Activated CD8-positive, alpha-beta memory T cell treated with anti-CD3 and anti-CD28 coated beads for 36 hours (primary cell): ENCODE data around the gene DEFB124. TPM values are rescaled to one million over a fixed set of nuclear protein-coding genes. Genes with fewer than 3 reads are reported as not detected.
"Not testable (repeated sequence)": the region's sequence is repeated elsewhere in the genome, so short reads cannot be mapped to it uniquely, and the experiment has no call there.

ENCODE experiments used
- CTCF ChIA-PET: fragments of 350-600 bp; sonication (Branson Sonifier 250); formaldehyde crosslinking; loops from one replicate; lab custom pipeline; 2021; ENCODE audit warnings: antibody characterized with exemption; lab: Charles Lee
- POLR2A ChIA-PET: fragments of 350-600 bp; sonication (Branson Sonifier 250); formaldehyde crosslinking; loops from one replicate; lab custom pipeline; 2021; ENCODE audit warnings: antibody characterized with exemption; lab: Charles Lee
- total RNA-seq, 2 experiments: library from RNA; stranded (reverse); gene quantifications; one replicate each; pipeline ENCODE4 v1.2.3, GENCODE V29; 2021

The DEFB124 gene
- total RNA-seq, 2 experiments from 2014 or later = not detected

- POLR2A ChIA-PET = no interaction called here
Observed at GRCh38 chr20:31449511-31450414, 25.2 kb downstream of the DEFB124 start.

GRCh38 chr20:31446084-31446819 lies 28.7 kb downstream of the DEFB124 start:
- ChIA-PET CTCF (no interaction called here), POLR2A (no interaction called here)

More at GRCh38 chr20:31449511-31450414, 25.2 kb downstream of the DEFB124 start:
- CTCF ChIA-PET = interaction anchor here (1.0 kb wide), 1 partner anchor 11 kb away, joined by 4 read pairs; no protein-coding TSS in a partner anchor

- ChIA-PET CTCF (no interaction called here), POLR2A (no interaction called here)
Observed at GRCh38 chr20:31440012-31440659, 34.8 kb downstream of the DEFB124 start, which contains the start of gene DEFB123. TSS of gene DEFB123 (plus strand) at chr20:31440632. CDS start at chr20:31440699, 67 bp downstream.

- CTCF ChIA-PET = no interaction called here
- POLR2A ChIA-PET = no interaction called here
Observed at GRCh38 chr20:31430568-31431115, 44.3 kb downstream of the DEFB124 start.

GRCh38 chr20:31427576-31427975 lies 47.4 kb downstream of the DEFB124 start:
- CTCF ChIA-PET, POLR2A ChIA-PET: not testable (repeated sequence)

- CTCF ChIA-PET = not testable (repeated sequence)
Observed at GRCh38 chr20:31426891-31427551, 47.9 kb downstream of the DEFB124 start.

GRCh38 chr20:31425797-31426196 lies 49.1 kb downstream of the DEFB124 start:
- ChIA-PET CTCF (no interaction called here), POLR2A (no interaction called here)

More at GRCh38 chr20:31426891-31427551, 47.9 kb downstream of the DEFB124 start:
- POLR2A ChIA-PET = not testable (repeated sequence)

GRCh38 chr20:31418307-31418706 lies 56.6 kb downstream of the DEFB124 start:
- ChIA-PET POLR2A (no interaction called here), CTCF (interaction anchor here (0.6 kb wide), 1 partner anchor 45 kb away, joined by 4 read pairs; no protein-coding TSS in a partner anchor)

- ChIA-PET CTCF (no interaction called here), POLR2A (no interaction called here)
Observed at GRCh38 chr20:31415653-31416052, 59.3 kb downstream of the DEFB124 start.

Other genes with a start within 250 kb of the DEFB124 start
- not detected for gene DEFB115, start 217.5 kb downstream of the DEFB124 start, total RNA-seq
- gene DEFB116, start 166.5 kb downstream of the DEFB124 start, total RNA-seq = not detected
- not detected for gene DEFB118, start 106.5 kb downstream of the DEFB124 start, total RNA-seq
- gene DEFB119, start 84.5 kb downstream of the DEFB124 start, total RNA-seq = not detected
- not detected for gene DEFB121, start 68.9 kb downstream of the DEFB124 start, total RNA-seq
- gene DEFB123, start 34.5 kb downstream of the DEFB124 start, total RNA-seq = not detected
- gene REM1, start 161 bp upstream of the DEFB124 start, total RNA-seq = not detected
- 100 to 1,000 TPM; 163 to 168 TPM for gene HM13, start 39.3 kb upstream of the DEFB124 start, total RNA-seq
- gene ID1, start 130.2 kb upstream of the DEFB124 start, total RNA-seq = under 1 TPM; 0.44 to 0.71 TPM
- not detected for gene COX4I2, start 162.8 kb upstream of the DEFB124 start, total RNA-seq
- gene BCL2L1, start 247.7 kb upstream of the DEFB124 start, total RNA-seq = 100 to 1,000 TPM; 263 to 265 TPM